GM12875 (cell line): ENCODE results near the gene PATJ.
"Not testable (repeated sequence)": the region's sequence is repeated elsewhere in the genome, so short reads cannot be mapped to it uniquely, and the experiment has no call there.

Experiments used
- H3K4me3 ChIP-seq: one replicate; pipeline ENCODE4 v1.5.1; 2011; ENCODE audit warnings: low read depth, low read length, control low read depth
- TF ChIP-seq, protein P1 (sequence below): IDR thresholded peaks from 2 replicates; pipeline ENCODE4 v1.5.1; 2011; ENCODE audit warnings: low read depth, mild to moderate bottlenecking, control low read depth, inconsistent platforms, low read length, moderate library complexity, borderline replicate concordance; ENCODE audit not compliant: insufficient read depth

Gene PATJ

DNA sequence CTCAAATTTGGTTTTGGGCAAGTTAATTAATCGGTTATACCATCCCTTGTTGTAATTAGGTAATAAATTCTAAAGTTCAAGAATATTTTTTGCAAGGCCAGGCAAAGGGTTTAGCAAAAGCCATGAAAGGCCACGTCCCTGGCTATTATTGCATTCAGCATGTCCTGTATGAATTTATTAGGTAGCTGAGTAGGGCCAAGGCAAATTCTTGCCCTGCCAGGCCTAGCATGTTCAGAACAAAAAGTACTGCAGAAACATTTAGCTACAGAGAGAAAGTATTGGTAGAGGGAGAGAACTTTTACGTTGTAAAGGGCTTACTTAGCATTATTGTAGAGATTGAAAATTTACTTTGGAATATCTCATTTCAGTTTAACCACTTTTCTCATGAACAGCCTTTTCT lies 94.4 kb downstream of the PATJ start:
- TF ChIP-seq, protein P1, sequence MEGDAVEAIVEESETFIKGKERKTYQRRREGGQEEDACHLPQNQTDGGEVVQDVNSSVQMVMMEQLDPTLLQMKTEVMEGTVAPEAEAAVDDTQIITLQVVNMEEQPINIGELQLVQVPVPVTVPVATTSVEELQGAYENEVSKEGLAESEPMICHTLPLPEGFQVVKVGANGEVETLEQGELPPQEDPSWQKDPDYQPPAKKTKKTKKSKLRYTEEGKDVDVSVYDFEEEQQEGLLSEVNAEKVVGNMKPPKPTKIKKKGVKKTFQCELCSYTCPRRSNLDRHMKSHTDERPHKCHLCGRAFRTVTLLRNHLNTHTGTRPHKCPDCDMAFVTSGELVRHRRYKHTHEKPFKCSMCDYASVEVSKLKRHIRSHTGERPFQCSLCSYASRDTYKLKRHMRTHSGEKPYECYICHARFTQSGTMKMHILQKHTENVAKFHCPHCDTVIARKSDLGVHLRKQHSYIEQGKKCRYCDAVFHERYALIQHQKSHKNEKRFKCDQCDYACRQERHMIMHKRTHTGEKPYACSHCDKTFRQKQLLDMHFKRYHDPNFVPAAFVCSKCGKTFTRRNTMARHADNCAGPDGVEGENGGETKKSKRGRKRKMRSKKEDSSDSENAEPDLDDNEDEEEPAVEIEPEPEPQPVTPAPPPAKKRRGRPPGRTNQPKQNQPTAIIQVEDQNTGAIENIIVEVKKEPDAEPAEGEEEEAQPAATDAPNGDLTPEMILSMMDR: no peak
- H3K4me3 ChIP-seq: no peak overlapping the region

DNA sequence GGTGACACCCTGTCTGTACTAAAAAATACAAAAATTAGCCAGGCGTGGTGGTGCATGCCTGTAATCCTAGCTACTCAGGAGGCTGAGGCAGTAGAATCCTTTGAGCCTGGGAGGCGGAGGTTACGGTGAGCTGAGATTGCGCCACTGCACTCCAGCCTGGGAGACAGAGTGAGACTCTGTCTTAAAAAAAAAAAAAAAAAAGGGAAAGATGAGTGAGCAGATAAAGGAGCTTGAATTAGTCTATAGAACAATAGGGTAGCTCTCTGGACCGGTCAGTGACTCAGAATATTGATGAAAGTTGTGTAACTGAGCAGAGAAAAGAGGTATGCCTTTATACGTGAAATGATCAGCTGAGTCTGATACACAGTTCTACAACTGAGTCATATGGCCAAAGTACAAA lies 95.3 kb downstream of the PATJ start:
- H3K4me3 ChIP-seq: not testable (repeated sequence)

DNA sequence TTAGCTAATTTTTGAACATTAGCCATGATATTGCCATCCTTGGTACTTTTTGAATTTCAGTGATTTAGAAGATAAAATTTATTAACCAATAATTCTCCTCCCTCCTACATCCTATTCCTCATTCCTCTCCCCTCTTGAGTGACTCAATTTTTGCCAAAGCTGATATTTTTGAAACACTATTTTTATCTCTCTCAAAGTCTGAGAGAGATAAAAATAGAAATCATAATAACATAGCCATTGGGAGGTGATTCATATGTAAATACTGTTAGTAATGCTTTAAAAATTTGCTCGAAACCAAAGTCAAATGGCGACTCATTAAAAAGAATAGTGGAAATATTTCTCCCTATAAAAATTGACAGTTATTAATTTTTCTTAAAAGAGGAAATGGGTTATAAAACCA lies 97.4 kb downstream of the PATJ start:
- no peak overlapping the region for H3K4me3 ChIP-seq
- TF ChIP-seq, protein P1: no peak

DNA sequence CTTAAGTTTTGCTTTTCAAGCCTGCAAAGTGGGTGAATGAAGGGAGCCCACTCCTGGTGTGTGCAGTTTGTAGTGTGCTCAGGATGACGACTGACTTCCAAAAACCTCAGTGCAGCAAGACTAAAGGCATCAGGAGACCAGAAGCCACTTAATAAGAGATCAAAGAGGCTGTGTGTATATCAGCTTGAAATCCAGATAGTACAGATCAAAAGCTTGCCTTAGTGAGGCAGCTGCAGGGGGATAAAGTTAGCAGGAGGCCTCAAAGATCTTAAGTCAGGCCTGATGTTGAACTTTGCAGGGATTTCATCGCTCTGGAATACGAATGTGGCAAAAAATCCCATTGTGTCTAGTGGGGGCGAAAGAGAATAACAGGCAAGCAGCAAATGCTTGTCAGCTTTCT lies 99.8 kb downstream of the PATJ start:
- TF ChIP-seq, protein P1: no peak
- H3K4me3 ChIP-seq: no peak overlapping the region

DNA sequence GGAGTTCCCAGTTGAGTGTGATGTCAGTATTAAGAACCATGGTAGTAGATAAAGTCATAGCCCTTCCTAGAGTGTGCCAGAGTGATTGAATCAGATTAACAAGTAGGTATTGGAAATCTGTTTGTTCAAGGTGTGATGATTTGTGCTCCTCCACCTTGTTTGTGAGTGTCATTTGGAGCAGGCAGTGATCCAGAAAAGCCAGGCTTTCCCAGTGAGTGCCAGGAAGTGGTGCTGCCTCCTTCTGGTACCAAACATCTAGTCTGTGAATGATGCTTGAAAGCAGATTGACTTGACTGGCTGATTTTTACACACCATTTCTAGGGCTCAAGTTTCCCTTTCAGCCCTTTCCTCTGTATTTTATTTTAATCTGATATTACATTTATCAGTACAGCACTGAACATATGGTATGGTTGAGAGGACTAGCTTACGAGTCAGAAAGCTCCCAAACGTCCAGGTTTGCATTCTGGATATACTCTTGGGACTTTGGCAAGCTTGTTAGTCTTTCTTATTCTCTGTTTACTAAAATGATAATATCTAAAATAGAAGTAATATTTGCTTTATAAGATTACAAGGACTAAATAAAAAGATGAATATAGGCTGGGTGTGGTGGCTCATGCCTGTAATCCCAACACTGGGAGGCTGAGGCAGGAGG lies 100.7 kb downstream of the PATJ start:
- TF ChIP-seq, protein P1: no peak
- H3K4me3 ChIP-seq: no peak overlapping the region

DNA sequence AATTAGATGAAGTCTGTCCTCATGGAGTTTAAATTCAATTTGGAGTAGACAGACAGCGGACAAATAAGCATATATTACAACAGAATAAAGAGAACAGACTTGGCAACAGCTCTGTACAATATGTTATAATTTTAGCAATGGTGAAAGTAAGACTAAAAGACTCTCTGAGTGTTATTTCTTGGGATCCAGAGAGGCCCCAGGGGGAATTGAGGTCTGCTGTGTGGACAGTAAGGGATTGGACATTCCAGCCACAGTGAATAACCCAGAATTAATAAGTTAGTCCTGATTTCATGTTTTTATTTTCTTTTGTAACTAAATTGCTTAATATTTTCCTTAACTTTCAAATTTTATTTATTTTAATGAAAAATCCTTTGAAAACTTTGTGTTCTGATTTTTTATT lies 101.7 kb downstream of the PATJ start:
- H3K4me3 ChIP-seq: no peak overlapping the region
- TF ChIP-seq, protein P1: no peak

DNA sequence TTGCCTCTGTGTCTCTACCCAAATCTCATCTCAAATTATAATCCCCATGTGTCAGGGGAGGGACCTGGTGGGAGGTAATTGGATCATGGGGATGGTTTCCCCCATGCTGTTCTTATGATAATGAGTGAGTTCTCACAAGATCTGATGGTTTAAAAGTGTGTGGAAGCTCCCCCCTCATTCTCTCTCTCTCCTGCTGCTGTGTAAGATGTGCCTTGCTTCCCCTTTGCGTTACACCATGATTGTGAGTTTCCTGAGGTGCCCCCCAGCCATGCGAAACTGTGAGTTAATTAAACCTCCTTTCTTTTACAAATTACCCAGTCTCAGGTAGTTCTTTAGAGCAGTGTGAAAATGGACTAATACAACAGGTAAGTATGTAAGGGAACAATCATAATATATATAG lies 102.4 kb downstream of the PATJ start:
- not testable (repeated sequence) for H3K4me3 ChIP-seq

DNA sequence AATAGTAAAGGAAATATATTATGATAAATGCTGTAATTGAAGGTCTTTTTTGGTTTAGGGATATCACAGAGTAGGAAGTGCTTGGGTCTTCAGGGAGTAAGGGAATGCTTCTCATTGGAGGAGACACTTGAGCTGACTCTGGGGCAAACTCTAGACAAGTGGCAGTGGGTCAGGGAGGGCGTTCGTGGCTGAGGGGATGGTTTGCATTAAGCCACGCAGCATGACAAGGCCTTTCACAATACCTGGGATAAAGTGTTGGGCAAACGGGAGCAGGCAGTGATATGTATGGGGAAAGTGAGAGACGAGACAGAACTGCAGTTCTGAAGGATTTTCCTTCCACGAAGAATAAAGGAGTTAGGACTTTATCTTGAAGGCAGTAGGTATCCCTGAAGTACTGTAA lies 109.0 kb downstream of the PATJ start:
- TF ChIP-seq, protein P1: no peak
- no peak overlapping the region for H3K4me3 ChIP-seq
